Fibroblast of lung (primary cell): ENCODE measurements around the gene RINL. TPM values are rescaled to one million over a fixed set of nuclear protein-coding genes. Genes with fewer than 3 reads are reported as not detected.

Source experiments
- DNase-seq, 2 donors: peaks; one replicate each; pipeline versions ENCODE4 v3.0.0 to v3.0.0-alpha.2; 2010; ENCODE audit warnings: low read depth in 2 of 2
- H2AFZ ChIP-seq: 2 replicates; pipeline ENCODE4 v1.5.1; 2012; ENCODE audit warnings: low read length, control low read depth, inconsistent platforms
- H3K27ac ChIP-seq: 2 replicates; pipeline ENCODE4 v1.5.1; 2011; ENCODE audit warnings: low read length, control low read depth; ENCODE audit not compliant: insufficient read depth
- H3K27me3 ChIP-seq: 2 replicates; pipeline ENCODE4 v1.5.1; 2011; ENCODE audit warnings: mild to moderate bottlenecking, low read length; ENCODE audit not compliant: control insufficient read depth, insufficient read depth
- H3K36me3 ChIP-seq: 2 replicates; pipeline ENCODE4 v1.5.1; 2011; ENCODE audit warnings: low read length; ENCODE audit not compliant: control insufficient read depth, insufficient read depth
- H3K4me1 ChIP-seq: 2 replicates; pipeline ENCODE4 v1.5.1; 2011; ENCODE audit warnings: low read length; ENCODE audit not compliant: control insufficient read depth, insufficient read depth; ENCODE audit errors: extremely low read depth
- H3K4me2 ChIP-seq: 2 replicates; pipeline ENCODE4 v1.5.1; 2011; ENCODE audit warnings: low read length, control low read depth; ENCODE audit not compliant: insufficient read depth; ENCODE audit errors: extremely low read depth
- H3K4me3 ChIP-seq, 4 experiments: fragments of 200-600 bp in 1 of 4; sonication (generic) in 1 of 4; replicated peaks in 1 of 4; 2 replicates each; pipeline ENCODE4 v1.5.1; 2011 to 2016; ENCODE audit warnings: low read length in 4 of 4, low read depth in 3 of 4, mild to moderate bottlenecking in 3 of 4, control low read depth in 2 of 4, inconsistent platforms in 1 of 4, mixed read lengths in 1 of 4; ENCODE audit not compliant: insufficient read depth in 1 of 4; ENCODE audit errors: control extremely low read depth in 1 of 4
- H3K79me2 ChIP-seq: 2 replicates; pipeline ENCODE4 v1.5.1; 2012; ENCODE audit warnings: mild to moderate bottlenecking, low read length, inconsistent platforms; ENCODE audit not compliant: control insufficient read depth, insufficient read depth
- H3K9ac ChIP-seq: 2 replicates; pipeline ENCODE4 v1.5.1; 2011; ENCODE audit warnings: mild to moderate bottlenecking, low read length, control low read depth; ENCODE audit not compliant: insufficient read depth
- H3K9me3 ChIP-seq: 2 replicates; pipeline ENCODE4 v1.5.1; 2012; ENCODE audit warnings: low read depth, low read length; ENCODE audit not compliant: control insufficient read depth, insufficient read depth
- H4K20me1 ChIP-seq: 2 replicates; pipeline ENCODE4 v1.5.1; 2011; ENCODE audit warnings: low read length; ENCODE audit not compliant: control insufficient read depth, insufficient read depth; ENCODE audit errors: extremely low read depth
- CTCF ChIP-seq, 2 donors: IDR thresholded peaks in 1 of 2; conservative IDR thresholded peaks in 1 of 2; 1 replicate in 1 of 2; 2 replicates in 1 of 2; pipeline ENCODE4 v1.5.1; 2011 to 2012; ENCODE audit warnings: low read length in 2 of 2, control low read depth in 1 of 2, inconsistent platforms in 1 of 2, low read depth in 1 of 2, mild to moderate bottlenecking in 1 of 2
- EZH2 ChIP-seq: IDR thresholded peaks from 2 replicates; pipeline ENCODE4 v1.5.1; 2012; ENCODE audit warnings: low read length, control low read depth, mild to moderate bottlenecking; ENCODE audit errors: missing control alignments
- polyA plus RNA-seq, 2 donors: library from polyadenylated mRNA; depleted of rRNA in 1 of 2; stranded (reverse) in 1 of 2; unstranded in 1 of 2; fragments of >200 nt; gene quantifications; 2 replicates each; pipeline ENCODE4 v1.2.1, GENCODE V29; 2011 to 2012; ENCODE audit warnings: missing spikeins in 1 of 2
- total RNA-seq: library from RNA; depleted of rRNA; stranded (reverse); fragments of >200 nt; gene quantifications from 2 replicates; pipeline ENCODE4 v1.2.1, GENCODE V29; 2014

RINL gene
- total and polyA plus RNA-seq, 2 donors (not counting 1 experiment from before 2014, with no cell fraction given), result 0.59 to 3.5 TPM

- H2AFZ ChIP-seq, result no peak overlapping the region
- H3K27ac ChIP-seq, result no peak overlapping the region
- H3K79me2 ChIP-seq, result no peaks in the 10 kb centered on the region
- H3K27me3 ChIP-seq, result no peaks in the 10 kb centered on the region
- H3K4me1 ChIP-seq, result no peaks in the 10 kb centered on the region
- DNase-seq, result no peak
- H3K36me3 ChIP-seq, result no peaks in the 10 kb centered on the region
- TF ChIP-seq EZH2 (no peak), CTCF (conservative IDR thresholded peaks at IDR 0.05 in 1 of 2, IDR thresholded peaks at IDR 0.05 in 1 of 2; ENCODE audit: low read depth in 1 of 2, low read length in 2 of 2) (no peak)
- H3K9me3 ChIP-seq, result no peaks in the 10 kb centered on the region
- H3K9ac ChIP-seq, result no peak overlapping the region
- no peak overlapping the region for H3K4me2 ChIP-seq
- H4K20me1 ChIP-seq, result no peaks in the 10 kb centered on the region
- H3K4me3 ChIP-seq, result no peak overlapping the region
These were observed 5.2 kb upstream of the RINL start for GRCh38 chr19:38883286-38883685.

- Histone ChIP-seq H3K36me3 (no peaks in the 10 kb centered on the region), H3K4me2 (no peak overlapping the region), H3K27me3 (no peaks in the 10 kb centered on the region), H3K27ac (no peak overlapping the region), H3K9ac (no peak overlapping the region), H3K9me3 (no peaks in the 10 kb centered on the region), H3K4me3 (no peak overlapping the region), H3K79me2 (no peaks in the 10 kb centered on the region), H2AFZ (no peak overlapping the region), H3K4me1 (no peaks in the 10 kb centered on the region), H4K20me1 (no peaks in the 10 kb centered on the region)
- TF ChIP-seq CTCF (conservative IDR thresholded peaks at IDR 0.05 in 1 of 2, IDR thresholded peaks at IDR 0.05 in 1 of 2; ENCODE audit: low read depth in 1 of 2, low read length in 2 of 2) (no peak), EZH2 (no peak)
- DNase-seq, result no peak
These were observed 3.0 kb upstream of the RINL start for GRCh38 chr19:38880882-38881609.

- H3K4me2 ChIP-seq, result no peak overlapping the region
- no peaks in the 10 kb centered on the region for H3K9me3 ChIP-seq
- H3K79me2 ChIP-seq, result no peaks in the 10 kb centered on the region
- no peaks in the 10 kb centered on the region for H3K36me3 ChIP-seq
- no peak overlapping the region for H3K9ac ChIP-seq
- TF ChIP-seq EZH2, result no peak
- no peak for TF ChIP-seq CTCF (conservative IDR thresholded peaks at IDR 0.05 in 1 of 2, IDR thresholded peaks at IDR 0.05 in 1 of 2; ENCODE audit: low read depth in 1 of 2, low read length in 2 of 2)
- H2AFZ ChIP-seq, result no peak overlapping the region
- H3K27me3 ChIP-seq, result no peaks in the 10 kb centered on the region
- H4K20me1 ChIP-seq, result no peaks in the 10 kb centered on the region
- H3K27ac ChIP-seq, result no peak overlapping the region
- no peak overlapping the region for H3K4me3 ChIP-seq
- DNase-seq, result no peak
- H3K4me1 ChIP-seq, result no peaks in the 10 kb centered on the region
These were observed 2.2 kb upstream of the RINL start for GRCh38 chr19:38880076-38880881.
